ENCODE data around the gene TPST2. TPM values are rescaled to one million over a fixed set of nuclear protein-coding genes. Genes with fewer than 3 reads are reported as not detected.
A peak's percentile ranks its signal among the peaks of the same experiment; 100 is the strongest.

The TPST2 gene
- total and polyA plus RNA-seq, 9 of the 15 experiments (the other 6 are each of a cell fraction or from before 2014, with no cell fraction given) = 14.2 to 123 (median 60.1) TPM

- TF ChIP-seq ZNF41 (CRISPR knock-in tag; conservative IDR thresholded peaks at IDR 0.05) = no peak
- TF ChIP-seq KLF6 (CRISPR knock-in tag; IDR thresholded peaks at IDR 0.05; ENCODE audit: borderline replicate concordance) = no peak
- no peak for TF ChIP-seq MCM5 (IDR thresholded peaks at IDR 0.05; ENCODE audit: low read depth)
- no peak for TF ChIP-seq MECOM (CRISPR knock-in tag; IDR thresholded peaks at IDR 0.05)
- TF ChIP-seq EWSR1 (IDR thresholded peaks at IDR 0.05; ENCODE audit: borderline replicate concordance, low read depth, partially characterized antibody) = no peak
- TF ChIP-seq MTF1 (CRISPR knock-in tag; IDR thresholded peaks at IDR 0.05; ENCODE audit: borderline replicate concordance) = no peak
- no peak for TF ChIP-seq BRF1 (IDR thresholded peaks at IDR 0.05; ENCODE audit: borderline replicate concordance, extremely low read depth, insufficient read length)
- TF ChIP-seq MTA2 (IDR thresholded peaks at IDR 0.05; ENCODE audit: low read depth) = no peak
- TF ChIP-seq KAT8 (IDR thresholded peaks at IDR 0.05; ENCODE audit: low read depth) = no peak
- no peak; the same call in 1 of the 2 replicates for TF ChIP-seq ETV5 (CRISPR knock-in tag; IDR thresholded peaks at IDR 0.05; ENCODE audit: low read depth)
- peak; percentile 99 for TF ChIP-seq SMARCA5 (IDR thresholded peaks at IDR 0.05)
- TF ChIP-seq ZBED1 (IDR thresholded peaks at IDR 0.05) = no peak
- no peak for TF ChIP-seq ZNF12 (CRISPR knock-in tag; IDR thresholded peaks at IDR 0.05)
- no peak for TF ChIP-seq SAP30 (IDR thresholded peaks at IDR 0.05; ENCODE audit: borderline replicate concordance, insufficient read depth, low read depth, low read length, poor library complexity, severe bottlenecking)
- TF ChIP-seq SIN3B (IDR thresholded peaks at IDR 0.05; ENCODE audit: low read depth) = peak; percentile 92
- TF ChIP-seq TEAD4 (IDR thresholded peaks at IDR 0.05; ENCODE audit: low read length) = no peak
- no peak for TF ChIP-seq TEAD4 (CRISPR knock-in tag; IDR thresholded peaks at IDR 0.05; ENCODE audit: borderline replicate concordance)
- no peak for TF ChIP-seq BCL6 (CRISPR knock-in tag; IDR thresholded peaks at IDR 0.05)
- TF ChIP-seq HDAC2 (IDR thresholded peaks at IDR 0.05) = peak; percentile 100
- TF ChIP-seq RREB1 (CRISPR knock-in tag; IDR thresholded peaks at IDR 0.05) = no peak
- no peak for TF ChIP-seq POLR3G (IDR thresholded peaks at IDR 0.05; ENCODE audit: extremely low read depth, insufficient read length, insufficient replicate concordance)
- TF ChIP-seq, protein P1, sequence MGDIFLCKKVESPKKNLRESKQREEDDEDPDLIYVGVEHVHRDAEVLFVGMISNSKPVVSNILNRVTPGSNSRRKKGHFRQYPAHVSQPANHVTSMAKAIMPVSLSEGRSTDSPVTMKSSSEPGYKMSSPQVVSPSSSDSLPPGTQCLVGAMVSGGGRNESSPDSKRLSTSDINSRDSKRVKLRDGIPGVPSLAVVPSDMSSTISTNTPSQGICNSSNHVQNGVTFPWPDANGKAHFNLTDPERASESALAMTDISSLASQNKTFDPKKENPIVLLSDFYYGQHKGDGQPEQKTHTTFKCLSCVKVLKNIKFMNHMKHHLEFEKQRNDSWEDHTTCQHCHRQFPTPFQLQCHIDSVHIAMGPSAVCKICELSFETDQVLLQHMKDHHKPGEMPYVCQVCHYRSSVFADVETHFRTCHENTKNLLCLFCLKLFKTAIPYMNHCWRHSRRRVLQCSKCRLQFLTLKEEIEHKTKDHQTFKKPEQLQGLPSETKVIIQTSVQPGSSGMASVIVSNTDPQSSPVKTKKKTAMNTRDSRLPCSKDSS (IDR thresholded peaks at IDR 0.05; ENCODE audit: low read depth, partially characterized antibody) = no peak
These were observed 106.2 kb downstream of the TPST2 start, which contains the start of the genes HPS4 and SRRD (continued) for GRCh38 chr22:26483439-26484359.
